Lower leg skin (tissue), 3 donors: ENCODE measurements around the gene OR10V1.

Experiments
- POLR2A ChIP-seq, 2 donors: fragments of 450-650 bp; IDR thresholded peaks; one replicate each; pipeline ENCODE4 v1.6.1; 2016 to 2017; ENCODE audit warnings: antibody characterized with exemption in 2 of 2, mild to moderate bottlenecking in 1 of 2, moderate library complexity in 1 of 2
- TF ChIP-seq, protein P1 (sequence below), 3 donors: fragments of 450-650 bp; IDR thresholded peaks; one replicate each; pipeline ENCODE4 v1.5.1; 2016; ENCODE audit warnings: antibody characterized with exemption in 3 of 3, mild to moderate bottlenecking in 3 of 3, moderate library complexity in 2 of 3

DNA sequence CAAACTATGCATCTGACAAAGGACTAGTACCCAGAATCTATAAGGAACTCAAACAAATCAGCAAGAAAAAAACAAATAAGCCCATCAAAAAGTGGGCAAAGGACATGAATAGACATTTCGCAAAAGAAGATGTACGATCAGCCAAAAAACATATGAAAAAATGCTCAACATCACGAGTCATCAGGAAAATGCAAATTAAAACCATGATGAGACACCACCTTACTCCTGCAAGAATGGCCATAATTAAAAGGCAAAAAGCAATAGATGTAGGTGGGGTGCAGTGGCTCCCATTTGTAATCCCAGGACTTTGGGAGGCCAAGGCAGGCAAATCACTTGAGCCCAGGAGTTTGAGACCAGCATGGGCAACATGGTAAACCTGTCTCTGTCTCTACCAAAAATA lies 10.4 kb upstream of the OR10V1 start:
- TF ChIP-seq, protein P1, sequence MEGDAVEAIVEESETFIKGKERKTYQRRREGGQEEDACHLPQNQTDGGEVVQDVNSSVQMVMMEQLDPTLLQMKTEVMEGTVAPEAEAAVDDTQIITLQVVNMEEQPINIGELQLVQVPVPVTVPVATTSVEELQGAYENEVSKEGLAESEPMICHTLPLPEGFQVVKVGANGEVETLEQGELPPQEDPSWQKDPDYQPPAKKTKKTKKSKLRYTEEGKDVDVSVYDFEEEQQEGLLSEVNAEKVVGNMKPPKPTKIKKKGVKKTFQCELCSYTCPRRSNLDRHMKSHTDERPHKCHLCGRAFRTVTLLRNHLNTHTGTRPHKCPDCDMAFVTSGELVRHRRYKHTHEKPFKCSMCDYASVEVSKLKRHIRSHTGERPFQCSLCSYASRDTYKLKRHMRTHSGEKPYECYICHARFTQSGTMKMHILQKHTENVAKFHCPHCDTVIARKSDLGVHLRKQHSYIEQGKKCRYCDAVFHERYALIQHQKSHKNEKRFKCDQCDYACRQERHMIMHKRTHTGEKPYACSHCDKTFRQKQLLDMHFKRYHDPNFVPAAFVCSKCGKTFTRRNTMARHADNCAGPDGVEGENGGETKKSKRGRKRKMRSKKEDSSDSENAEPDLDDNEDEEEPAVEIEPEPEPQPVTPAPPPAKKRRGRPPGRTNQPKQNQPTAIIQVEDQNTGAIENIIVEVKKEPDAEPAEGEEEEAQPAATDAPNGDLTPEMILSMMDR (IDR thresholded peaks at IDR 0.05), result no peak
- no peak for TF ChIP-seq POLR2A (IDR thresholded peaks at IDR 0.05)
